Gastrocnemius medialis (tissue), 4 donors: ENCODE measurements around the gene PDYN.

ENCODE experiments used
- CTCF ChIP-seq, 5 experiments: fragments of 450-650 bp in 3 of 5; fragments of 200-600 bp in 2 of 5; sonication (generic) in 2 of 5; IDR thresholded peaks in 4 of 5; conservative IDR thresholded peaks in 1 of 5; 1 replicate in 4 of 5; 2 replicates in 1 of 5; pipeline ENCODE4 v1.5.1; 2016 to 2019; ENCODE audit warnings: antibody characterized with exemption in 5 of 5, mild to moderate bottlenecking in 3 of 5, moderate library complexity in 3 of 5
- POLR2A ChIP-seq, 2 donors: fragments of 450-650 bp; IDR thresholded peaks; one replicate each; pipeline ENCODE4 v1.6.1; 2017; ENCODE audit warnings: antibody characterized with exemption in 2 of 2, mild to moderate bottlenecking in 2 of 2, moderate library complexity in 2 of 2

DNA sequence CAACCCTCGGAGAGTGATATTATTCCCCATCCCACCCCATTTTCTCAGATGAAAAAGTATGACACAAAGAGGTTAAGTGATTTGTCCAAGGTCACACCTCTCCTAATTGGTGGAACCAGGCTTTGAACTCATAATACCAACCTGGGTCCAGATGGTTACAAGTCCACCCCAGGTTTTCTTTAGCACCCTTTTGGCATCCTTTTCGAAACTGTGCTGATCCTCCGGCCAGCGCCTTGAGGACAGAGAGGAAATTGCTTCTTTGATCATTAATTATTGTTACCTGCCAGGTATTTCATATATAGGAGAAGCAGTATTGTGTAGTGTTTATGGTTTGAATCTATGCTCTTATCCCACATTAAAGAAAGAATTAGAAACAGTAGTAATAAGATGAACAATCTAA, 29.3 kb upstream of the PDYN start:
- TF ChIP-seq CTCF (IDR thresholded peaks at IDR 0.05 in 4 of 5, conservative IDR thresholded peaks at IDR 0.05 in 1 of 5) (no peak), POLR2A (IDR thresholded peaks at IDR 0.05) (no peak)
